Measurements from ENCODE around the gene LIX1. TPM values are rescaled to one million over a fixed set of nuclear protein-coding genes. Genes with fewer than 3 reads are reported as not detected.
A peak's percentile ranks its signal among the peaks of the same experiment; 100 is the strongest.
"Not testable (repeated sequence)": the region's sequence is repeated elsewhere in the genome, so short reads cannot be mapped to it uniquely, and the experiment has no call there.

Gene LIX1
- total RNA-seq, 1 experiment from 2014 or later = not detected

DNA sequence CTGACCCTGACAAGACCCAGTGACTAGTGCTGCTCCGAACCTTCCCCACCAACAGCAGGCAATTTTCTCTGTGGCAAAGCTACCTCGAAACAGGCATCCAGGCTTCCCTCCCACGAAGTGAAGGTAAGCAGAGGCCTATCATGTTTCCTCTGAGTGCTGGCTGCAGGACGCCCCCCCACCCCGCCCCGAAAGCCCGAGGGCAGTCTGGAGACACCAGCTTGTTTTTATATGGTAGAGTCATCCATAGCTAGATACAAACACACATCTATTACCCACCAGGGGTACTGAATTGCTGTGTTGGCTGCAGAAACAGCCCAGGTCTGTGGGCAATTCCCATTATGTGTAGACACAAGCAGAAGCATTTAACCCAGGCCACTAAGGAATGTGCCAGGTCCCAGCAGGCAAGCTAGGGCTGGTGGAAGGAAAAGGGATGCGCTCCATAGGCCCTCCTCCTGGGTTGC is 40.4 kb downstream of the LIX1 start:
- DNase-seq (ENCODE audit: low read depth) = no peak

DNA sequence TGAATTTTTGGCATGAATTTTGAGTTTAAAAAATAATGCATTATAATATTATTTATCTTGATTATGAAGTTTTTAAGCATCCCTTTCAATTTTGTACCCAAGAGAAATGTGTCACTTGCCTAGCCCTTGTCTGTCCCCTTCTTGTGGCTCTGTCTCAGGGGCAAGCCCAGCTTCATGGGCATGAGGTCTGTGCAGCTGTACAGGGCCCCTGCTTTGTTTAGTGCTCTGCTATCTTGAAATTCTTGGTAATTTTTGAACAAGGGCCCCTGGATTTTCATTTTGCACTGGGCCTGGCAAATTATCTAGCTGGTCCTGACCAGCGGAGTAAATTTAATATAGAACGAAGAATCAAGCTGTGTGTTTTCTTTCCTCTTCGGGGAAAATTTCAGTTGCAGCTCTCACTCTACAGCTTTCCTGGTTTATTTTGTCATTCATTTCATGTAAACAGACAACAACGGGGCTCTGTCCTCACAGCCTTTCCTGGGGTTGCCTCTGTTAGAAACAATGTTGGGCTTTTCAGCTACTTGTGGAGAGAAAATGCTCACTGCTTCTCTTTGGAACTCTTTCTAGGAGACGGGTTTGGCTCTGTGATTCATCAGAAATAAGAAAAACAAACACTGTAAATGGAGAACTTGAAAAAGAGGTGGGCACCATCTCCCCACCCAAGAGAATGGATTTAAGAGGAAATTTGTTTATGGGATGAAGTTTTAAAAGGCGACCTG is 41.1 kb downstream of the LIX1 start:
- DNase-seq (ENCODE audit: low read depth) = no peak

DNA sequence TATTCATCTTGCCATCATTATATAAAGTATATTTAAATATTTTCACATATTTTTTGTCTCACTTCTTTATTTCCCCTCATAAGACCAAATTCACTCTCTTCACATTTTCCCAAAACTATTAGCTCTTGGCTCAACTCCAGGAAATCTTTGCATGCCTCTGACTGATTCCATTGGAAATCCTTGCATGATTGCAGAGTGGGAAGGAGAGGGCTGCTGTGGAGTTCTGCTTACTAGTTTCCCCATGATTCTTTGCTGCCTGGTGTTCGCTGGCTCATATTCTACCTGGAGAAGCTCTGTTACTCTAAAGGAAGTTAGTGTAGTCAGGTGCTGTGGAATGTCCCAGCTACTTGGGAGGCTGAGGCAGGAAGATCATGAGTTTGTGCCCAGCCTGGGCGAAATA is 41.9 kb downstream of the LIX1 start:
- no peak for DNase-seq (ENCODE audit: low read depth)

DNA sequence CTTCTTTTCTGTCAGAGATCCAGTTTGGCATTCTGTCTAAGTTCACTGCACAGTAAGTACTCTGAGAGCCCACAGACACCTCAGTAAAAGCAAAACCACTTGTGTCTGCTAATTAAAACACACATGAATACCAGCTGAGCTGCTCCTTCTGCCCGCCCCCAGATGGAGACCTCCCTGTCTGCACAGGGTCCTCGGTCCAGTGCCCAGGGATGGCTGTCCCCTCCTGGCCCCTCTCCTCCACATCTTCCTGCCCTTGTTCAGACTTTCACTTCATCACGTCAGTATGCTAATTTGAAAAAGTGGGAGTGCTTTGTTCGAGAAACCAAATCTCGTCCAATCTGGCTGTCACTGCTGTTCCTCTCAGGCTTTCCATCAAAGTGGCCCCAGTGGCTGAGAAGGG is 43.5 kb downstream of the LIX1 start:
- no peak for DNase-seq (ENCODE audit: low read depth)

DNA sequence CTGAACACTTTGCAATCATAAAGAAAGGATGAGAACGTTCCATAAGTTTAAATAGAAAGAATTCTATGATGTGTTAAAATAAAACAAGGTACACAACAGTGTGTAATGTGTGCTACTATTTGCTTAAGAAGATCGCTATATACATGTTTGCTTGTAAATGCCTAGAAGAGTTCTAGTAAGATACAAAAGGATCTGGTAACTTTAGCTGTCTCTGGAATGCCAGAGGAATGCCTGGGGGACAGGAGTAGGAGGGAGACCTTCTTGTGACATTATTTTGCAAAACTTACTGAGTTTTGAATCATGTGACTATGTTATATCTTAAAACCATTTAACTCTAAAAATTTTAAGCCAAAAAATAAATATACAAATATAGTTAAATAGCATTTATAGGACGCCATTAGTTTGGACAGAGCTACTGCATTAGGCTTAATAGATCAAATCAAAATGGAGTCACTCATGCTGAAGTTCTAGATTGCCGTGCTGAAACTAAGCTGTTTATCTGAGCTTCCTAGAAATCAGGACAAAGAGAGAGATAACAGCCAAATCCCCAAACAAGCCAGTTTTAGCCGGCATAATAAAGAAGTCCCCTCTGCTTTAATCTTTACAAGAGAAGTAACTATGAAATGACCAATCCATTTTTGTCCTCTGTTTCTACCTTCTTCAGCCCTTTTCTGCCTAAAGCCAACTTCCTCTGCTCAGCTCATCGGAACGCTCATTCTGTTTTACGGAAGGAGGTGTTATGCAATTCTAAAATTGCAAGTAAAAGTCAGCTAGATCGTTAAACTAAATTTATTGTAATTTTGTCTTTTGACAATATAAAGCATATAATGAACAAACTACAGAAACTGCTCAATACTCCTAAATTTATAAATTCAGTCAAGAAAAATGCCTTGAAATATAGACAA is 44.8 kb downstream of the LIX1 start:
- no peak for DNase-seq (ENCODE audit: low read depth)

DNA sequence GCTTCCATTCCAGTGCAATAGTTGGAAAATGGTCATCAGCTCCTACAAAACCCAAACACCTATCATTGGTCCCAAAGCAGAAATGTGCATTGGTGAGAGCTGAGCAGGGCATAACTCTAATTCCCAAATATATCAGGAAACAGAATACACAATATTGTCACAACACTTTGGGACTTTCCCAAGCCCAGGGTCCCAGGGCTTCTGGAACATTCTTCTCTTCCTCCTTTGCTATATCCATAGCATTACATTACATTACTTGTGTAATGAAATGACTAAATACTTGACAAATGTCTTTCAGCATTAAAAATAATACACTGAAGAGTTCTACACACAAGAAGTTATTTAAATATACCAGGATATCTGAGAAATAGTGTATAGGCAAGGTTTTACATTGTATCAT is 45.6 kb downstream of the LIX1 start:
- no peak for DNase-seq (ENCODE audit: low read depth)

DNA sequence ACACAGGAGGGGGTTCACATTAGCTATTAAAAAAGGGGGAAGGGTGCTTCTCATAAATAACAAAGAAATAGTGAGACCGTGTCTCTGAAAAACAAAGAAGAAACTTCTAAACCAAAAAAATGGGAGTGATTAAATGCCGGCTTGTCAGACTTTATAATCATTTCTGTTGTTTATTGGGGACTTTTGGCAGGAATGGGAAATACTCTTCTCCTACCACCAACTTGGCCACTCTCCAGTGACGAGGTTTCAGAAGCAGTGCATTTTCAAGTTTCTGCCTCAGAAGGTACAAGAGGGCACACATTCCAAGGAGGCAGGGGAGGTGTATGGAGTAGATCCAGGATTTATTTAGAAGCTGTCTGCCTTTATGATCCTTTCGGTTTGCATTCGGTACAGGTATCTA is 46.2 kb downstream of the LIX1 start:
- DNase-seq (ENCODE audit: low read depth) = no peak

DNA sequence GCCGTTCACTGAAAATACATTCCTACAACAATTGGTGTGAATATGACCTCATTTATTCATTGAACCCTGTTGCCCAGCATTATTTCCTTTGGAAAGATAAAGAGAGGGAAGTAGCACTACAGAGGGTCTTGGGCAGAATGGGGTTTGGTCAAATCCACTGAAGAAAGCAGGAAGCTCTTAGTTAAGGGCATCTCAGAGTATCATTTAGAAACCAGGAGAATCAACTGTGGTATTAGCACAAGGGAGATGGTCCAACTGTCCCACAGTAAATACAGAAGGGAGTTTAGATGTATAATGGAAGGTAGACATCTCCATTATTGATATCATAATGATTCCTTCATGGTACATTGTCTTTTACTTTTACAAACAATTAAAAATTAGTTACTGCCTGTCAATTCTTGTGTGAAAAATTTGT is 47.1 kb downstream of the LIX1 start:
- DNase-seq (ENCODE audit: low read depth) = no peak

DNA sequence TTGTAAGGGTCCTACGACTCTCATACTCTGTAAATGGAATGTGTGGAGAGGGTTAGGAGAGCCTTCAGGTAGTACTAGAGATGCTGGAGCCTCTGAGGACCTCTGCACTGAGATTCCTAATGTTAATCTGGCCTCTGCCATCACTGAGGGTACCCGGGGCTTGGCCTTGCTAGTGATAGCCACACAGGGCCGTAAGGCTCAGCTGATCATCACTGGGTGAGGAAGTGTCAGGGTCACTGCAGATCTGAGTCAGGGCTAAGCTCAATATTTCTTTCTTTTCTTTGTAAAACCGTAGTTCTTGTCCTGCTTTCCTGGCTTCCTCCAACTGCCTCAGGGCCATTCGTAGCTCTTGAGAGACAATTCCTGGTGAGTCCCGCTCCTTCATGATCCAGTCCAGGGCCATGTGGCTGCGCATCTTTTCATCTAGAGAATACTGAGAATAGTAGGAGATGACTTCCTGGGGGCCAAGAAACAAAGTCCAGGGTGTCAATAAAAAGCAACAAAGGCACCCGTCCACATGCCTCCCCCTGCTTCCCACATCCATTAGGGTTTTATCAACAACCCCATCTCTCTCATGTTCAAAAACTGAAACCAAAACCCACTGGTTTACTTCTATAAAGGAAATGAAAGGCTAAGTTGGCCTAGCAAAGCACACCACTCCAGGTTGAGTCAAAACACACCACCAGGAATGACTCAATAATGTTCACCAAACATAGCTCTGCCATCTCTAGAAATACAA is 47.7 kb downstream of the LIX1 start:
- DNase-seq (ENCODE audit: low read depth) = peak; percentile 32

DNA sequence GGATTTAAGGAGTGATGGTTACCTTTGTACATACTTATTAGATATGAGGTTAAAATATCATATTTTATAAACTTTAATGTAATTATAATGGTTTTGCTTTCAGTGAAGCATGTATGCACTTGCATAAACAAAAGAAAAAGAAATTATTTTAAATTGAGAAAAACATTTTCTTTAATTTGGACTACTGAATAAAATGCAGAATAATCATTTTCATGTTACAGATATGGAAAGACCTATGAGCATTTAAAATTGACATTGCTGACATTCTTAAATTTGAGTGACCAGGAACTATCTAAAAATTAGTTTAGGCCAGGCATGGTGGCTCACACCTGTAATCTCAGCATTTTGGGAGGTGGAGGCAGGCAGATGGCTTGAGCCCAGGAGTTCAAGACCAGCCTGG is 49.2 kb downstream of the LIX1 start:
- no peak for DNase-seq (ENCODE audit: low read depth)

DNA sequence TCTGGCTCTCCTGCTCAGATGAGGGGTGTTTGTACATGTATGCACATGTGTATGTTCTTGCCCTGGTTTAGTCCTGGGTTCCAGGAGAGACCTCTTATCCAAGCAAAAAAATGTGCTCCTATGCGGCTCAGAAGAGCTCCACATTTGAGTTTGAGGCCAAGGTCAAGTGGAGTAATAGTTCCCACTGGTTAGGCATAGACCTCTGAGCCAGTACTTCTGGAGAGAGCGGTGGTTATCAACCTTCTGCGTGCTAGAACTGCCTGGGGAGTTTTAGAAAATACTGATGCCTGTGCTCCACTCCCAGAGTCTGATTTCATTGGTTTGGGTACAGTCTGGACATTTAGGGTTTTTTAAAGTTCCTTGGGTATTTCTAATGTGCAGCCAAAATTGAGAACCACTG is 51.5 kb downstream of the LIX1 start:
- no peak for DNase-seq (ENCODE audit: low read depth)

DNA sequence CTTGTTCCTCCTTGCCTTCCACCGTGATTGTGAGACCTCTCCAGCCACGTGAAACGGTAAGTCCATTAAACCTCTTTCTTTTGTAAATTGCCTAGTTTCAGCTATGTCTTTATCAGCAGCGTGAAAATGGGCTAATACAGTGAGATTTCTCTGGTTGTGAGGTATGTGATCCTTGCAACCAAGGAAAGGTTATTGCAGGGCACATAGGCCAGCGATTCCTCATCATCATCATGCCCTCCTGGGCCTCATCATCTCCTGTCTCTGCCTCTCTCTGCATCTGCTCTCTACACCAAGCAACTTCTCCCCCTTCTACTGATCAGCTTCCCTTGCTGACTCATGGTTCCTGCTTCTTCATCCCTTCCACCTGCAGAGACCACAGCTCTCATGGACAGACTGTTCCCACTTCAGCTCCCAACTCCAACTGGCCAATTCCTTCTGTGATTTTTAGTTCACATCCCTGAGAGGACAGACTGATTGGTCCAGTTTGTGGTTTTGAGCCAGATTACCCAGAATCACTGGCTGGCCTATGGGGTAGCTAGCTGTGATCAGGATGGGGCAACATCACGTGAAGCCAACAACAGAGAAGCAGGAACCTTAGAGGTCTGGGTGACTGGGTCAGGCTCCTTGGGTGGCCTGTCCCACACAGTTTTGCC is 53.1 kb downstream of the LIX1 start:
- DNase-seq (ENCODE audit: low read depth) = peak; percentile 77

DNA sequence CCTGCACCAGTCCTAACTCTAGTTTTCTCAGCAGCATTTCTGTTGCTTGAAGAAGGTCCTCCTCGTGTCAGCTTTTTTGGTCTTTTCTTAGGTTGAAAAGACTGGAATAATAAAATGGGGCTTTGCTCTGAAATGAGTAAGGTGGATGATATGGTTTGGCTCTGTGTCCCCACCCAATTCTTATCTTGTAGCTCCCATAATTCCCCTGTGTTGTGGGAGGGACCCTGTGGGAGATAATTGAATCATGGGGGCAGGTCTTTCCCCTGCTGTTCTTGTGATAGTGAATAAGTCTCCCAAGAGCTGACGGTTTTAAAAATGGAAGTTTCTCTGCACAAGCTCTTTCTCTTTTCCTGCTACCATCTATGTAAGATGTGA is 53.6 kb downstream of the LIX1 start:
- DNase-seq (ENCODE audit: low read depth) = no peak

DNA sequence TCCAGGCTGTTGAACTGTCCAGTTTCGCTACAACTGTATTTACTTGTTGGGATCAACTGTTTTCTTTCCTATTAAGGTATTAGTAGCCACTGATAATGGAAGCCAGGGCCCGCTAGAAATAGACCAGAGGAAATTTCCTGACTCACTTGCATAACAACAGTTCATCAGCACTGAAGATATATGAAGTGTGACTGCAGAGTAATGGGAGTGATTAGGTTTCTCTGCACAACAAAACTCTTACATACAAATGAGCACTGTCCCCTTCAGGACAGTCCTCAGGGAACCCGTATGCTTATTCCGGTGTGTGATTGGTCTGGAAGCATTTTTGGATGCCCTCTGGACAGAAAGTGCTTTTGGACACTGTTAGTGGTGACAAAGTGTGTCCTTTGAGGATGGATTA is 55.3 kb downstream of the LIX1 start:
- no peak for DNase-seq (ENCODE audit: low read depth)

DNA sequence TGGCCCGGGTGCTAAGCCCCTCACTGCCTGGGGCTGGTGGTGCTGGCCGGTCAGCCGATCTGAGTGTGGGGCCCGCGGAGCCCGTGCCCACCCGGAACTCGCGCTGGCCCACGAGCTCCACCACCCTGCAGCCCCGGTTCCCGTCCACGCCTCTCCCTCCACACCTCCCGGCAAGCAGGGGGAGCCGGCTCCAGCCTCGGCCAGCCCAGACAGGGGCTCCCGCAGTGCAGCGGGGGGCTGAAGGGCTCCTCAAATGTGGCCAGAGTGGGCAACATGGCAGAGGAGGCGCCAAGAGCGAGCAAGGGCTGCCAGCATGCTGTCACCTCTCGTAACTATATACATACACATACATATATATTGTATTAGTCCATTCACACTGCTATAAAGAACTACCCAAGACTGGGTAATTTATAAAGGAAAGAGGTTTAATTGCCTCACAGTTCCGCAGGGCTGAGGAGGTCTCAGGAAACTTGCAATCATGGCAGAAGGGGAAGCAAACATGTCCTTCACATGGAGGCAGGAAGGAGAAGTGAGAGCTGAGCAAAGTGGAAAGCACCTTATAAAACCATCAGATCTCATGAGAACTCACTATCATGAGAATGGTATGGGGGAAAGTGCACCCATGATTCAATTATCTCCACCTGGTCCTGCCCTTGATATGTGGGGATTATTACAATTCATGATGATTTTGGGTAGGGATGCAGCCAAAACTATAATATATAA is 56.8 kb downstream of the LIX1 start:
- no peak for DNase-seq (ENCODE audit: low read depth)

DNA sequence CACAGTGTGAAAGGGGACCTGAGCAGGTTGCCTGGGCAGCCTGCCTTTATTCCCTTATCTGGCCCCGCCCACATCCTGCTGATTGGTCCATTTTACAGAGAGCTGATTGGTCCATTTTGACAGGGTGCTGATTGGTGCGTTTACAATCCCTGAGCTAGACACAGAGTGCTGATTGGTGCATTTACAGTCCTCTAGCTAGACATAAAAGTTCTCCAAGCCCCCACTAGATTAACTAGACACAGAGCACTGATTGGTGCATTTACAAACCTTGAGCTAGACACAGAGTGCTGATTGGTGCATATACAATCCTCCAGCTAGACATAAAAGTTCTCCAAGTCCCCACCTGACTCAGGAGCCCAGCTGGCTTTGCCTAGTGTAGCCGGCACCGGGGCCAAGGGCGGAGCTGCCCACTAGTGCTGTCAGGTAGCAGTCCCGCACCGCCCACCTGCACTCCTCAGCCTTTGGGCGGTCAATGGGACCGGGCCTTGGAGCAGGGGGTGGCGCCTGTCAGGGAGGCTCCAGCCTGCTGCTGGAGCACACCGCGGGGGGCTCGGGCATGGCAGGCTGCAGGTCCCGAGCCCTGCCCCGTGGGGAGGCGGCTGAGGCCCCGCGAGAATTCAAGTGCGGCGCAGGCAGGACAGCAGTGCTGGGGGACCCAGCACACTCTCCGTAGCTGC is 57.5 kb downstream of the LIX1 start:
- not testable (repeated sequence) for DNase-seq (ENCODE audit: low read depth)

DNA sequence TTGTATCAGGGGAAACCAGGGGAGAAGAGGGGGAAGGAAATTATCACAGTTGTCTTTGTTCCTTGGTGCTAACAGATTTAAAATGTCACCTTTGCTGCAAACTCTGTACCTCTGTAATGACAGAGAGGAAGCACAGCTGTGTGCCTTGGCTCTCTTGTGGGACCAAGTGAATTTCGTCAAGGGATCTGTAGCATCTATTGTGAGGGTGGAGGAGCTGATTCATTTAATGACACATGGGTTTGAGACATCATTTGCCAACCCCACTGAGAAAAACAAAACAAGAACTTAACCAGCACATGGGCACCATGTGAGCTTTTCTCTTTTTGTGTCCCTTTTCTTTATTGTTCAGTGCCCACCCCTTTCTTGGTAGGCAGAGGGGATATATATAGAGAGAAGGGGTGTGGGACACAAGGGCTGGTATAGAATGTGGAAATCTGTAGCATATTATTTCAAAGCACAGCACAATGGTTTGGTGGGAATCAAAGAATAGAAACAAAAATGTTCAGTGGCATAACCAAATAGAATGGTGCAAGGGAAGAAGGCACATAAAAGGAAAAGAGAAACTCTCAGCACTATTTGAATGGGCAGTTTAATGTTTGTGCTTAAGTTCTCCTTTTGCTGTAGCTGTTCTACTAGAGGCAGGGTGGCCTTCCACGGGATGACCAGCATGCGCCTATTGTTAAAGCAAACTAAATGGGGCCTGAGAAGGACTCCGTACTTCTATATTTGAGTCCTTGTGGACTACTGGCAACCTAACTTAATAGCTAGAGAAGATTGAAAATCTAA is 63.3 kb downstream of the LIX1 start:
- peak; percentile 42 for DNase-seq (ENCODE audit: low read depth)

DNA sequence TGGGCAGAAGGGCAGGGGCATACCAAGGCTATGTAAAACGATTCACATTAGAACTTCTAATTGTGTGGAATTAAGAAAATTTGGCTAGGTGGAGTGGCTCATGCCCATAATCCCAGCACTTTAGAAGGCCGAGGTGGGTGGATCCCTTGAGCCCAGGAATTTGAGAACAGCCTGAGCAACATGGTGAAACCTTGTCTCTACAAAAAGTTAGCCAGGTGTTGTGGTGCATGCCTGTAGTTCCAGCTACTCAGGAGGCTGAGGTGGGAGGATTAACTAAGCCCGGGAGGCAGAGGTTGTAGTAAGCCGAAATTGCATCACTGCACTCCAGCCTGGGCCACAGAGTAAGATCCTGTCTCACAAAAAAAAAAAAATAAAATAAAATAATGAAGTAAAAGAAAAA is 65.2 kb downstream of the LIX1 start:
- DNase-seq (ENCODE audit: low read depth) = no peak

DNA sequence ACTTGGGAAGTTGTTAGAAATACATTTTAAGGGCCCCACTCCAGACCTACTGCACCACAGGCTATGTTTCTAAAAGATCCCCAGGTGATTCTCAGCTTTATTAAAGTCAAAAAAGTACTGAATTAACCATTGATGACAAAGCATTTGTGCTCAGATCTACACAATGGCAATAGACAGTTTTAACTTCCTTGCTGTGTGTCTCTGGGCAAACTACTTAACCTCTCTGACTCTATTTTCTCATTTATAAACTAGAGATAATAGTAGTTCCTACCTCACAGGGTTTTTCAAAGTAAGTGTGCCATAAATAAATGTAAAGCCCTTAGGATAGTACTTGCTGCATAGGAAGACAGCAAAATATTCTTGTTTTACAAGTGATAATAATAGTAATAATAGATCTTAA is 66.3 kb downstream of the LIX1 start:
- DNase-seq (ENCODE audit: low read depth) = no peak

Measured in HT1080 (cell line).